ENCODE measurements around the gene CALY.

CALY gene

DNA sequence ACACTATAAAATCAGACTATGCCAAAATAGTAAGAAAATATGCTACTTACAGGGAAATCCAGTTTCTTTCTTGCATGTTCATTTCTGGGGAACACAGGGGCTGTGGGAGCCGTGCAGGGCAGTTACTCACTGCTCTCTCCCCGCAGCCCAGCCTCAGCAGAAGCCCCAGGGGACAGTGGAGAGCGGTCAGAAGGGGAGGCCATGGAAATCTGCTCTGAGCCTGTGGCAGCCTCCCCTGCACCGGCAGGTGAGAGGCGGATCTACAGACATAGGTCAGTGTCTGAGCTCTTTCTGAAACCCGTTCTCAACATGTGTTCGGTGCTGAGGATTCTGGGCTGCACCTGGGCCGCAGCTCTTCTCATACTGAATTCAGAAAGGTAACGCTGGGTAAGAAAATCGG is 25.1 kb downstream of the CALY start:
- no peak for DNase-seq (ENCODE audit: low spot score)

DNA sequence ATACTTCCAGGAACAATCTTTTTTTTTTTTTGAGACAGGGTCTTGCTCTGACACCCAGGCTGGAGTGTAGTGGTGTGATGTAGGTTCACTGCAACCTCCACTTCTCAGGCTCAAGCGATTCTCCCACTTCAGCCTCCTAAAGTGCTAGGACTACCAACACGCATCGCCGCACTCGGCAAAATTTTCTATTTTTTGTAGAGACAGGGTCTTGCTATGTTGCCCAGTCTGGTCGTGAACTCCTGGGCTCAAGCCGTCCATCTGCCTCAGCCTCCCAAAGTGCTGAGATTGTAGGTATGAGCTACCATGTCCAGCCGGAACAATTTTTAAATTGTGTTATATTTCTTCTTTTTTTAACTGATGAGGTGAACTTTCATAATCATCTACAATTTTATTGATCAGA is 25.9 kb downstream of the CALY start:
- no peak for DNase-seq (ENCODE audit: low spot score)

DNA sequence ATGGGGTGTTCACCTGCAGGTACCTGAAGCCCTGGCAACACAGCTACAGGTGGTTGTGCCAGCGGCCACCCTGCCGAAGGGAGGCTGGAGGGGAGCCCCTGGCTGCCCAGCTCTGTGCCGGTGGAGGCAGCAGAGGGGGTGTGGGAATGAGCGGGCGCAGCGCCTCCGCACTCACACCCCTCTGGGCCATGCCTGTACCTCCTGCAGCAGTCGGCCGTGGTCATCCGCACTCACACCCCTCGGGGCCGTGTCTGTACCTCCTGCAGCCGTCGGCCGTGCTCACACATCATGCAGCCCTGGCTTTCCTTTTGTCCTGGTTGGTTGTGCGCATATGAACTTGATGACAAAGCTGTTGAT is 26.3 kb downstream of the CALY start:
- DNase-seq (ENCODE audit: low spot score) = no peak

DNA sequence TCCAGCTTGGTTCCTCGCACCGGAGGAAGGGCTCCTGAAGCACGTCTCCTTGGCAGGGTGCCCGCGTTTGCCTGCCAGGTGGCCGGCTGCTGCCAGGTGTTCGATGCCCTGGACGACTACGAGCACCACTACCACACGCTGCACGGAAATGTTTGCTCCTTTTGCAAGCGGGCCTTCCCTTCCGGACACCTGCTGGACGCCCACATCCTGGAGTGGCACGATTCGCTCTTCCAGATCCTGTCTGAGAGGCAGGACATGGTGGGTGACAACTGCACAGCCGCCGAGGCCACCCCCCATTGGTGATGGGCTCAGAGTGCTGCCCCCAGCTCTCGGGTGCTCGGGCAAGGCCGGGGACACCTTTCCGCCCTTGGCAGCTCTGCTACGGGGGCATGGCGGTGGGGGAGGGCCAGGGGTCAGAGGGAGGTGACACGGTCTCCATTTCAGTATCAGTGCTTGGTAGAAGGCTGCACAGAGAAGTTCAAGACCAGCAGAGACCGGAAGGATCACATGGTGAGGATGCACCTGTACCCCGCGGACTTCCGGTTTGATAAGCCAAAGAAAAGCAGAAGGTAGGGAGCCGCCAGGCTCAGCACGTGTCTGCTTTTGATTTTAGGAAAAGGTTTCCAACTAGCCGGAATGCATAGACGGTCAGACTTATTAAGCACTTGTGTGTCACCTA is 26.8 kb downstream of the CALY start:
- DNase-seq (ENCODE audit: low spot score) = no peak

DNA sequence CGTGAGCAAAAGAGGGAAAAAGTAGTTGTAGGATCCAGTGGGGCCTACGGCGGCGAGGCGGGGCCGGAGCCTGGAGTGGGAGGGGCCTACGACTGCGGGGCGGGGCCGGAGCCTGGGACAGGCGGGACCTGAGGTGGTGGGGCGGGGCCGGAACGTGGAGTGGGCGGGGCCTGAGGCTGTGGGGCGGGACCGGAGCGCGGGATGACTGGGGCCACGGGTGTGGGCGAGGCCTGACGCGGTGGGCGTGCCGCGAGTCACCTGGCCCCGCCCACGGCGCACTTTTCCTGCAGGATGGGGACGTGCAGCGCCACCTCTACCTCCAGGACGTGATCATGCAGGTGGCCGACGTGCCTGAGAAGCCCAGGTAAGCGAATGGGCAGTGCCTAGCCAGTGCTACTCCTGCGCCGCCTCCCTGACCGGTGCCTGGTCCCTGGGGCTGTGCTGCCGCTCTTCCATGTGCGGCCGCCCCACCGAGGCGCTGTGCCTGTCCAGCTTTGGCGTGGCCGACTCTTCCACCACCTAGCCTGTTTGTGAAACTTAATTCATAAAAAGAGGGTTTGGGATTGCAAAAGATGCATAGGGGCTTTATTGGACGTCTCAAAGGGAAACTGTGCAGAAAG is 27.5 kb downstream of the CALY start:
- peak; percentile 86 for DNase-seq (ENCODE audit: low spot score)

DNA sequence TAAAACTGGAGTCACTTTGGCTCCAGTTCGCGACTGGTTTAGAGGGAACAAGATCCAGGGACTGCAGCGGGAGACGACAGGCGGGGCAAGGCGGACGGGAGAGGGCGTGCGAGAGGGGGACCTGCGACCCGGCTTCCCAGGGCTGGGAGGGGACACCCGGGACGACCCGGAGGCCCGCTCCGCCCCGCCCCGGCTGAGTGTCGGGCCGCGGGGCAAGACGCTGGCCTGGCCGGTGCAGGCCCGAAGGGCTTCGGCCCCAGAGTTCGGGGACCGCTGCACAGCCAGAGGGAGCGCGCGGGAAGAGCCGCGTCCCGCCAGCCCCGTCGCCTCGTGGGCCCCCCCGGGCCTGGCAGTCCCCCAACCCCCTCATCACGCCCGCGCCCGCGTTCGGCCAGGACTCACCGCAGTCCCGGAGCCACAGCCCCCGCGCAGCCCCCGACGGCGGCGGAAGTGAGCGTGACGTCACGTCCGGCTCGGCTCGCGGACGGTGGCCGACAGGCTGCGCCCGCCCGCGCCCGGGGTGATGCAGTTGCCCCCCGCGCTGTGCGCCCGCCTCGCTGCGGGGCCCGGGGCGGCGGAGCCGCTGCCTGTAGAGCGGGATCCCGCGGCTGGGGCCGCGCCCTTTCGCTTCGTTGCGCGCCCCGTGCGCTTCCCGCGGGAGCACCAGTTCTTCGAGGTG is 28.1 kb downstream of the CALY start, which contains the start of the genes TUBGCP2 and ZNF511:
TSS of gene TUBGCP2 (minus strand) at position 452 of the 679 bp plus-strand sequence. CDS start 5,931 bp downstream, outside the sequence.
TSS of gene ZNF511 (plus strand) at position 494 of the 679 bp plus-strand sequence. CDS start at position 524, 30 bp downstream.
- peak; percentile 69 for DNase-seq (ENCODE audit: low spot score)

DNA sequence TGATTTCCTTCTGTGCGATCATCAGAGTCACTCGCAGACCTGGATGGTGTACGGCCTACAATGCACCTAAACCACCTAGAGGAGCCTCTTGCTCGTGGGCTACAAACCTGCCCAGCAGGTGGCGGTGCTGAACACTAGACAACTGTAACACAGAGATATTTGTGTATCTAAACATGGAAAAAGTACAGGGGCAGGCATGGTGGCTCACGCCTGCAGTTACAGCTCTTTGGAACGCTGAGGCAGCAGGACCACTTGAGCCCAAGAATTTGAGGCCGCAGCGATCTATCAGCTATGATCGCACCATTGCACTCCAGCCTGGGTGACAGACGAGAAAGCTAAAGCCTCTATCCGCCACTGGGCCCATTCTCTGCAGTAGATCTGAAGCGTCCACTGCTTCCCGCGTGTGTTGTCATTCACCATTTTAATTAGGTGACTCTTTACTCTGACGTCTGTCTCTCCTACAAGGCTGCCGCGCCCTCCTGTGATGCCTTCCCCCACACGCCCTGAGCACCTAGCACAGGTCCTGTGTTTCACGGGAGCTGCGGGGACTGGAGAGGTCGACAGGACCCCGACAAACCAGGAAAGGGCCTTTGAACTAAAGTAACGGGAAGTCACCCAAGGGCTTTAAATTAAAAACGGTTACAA is 28.8 kb downstream of the CALY start:
- peak; percentile 78 for DNase-seq (ENCODE audit: low spot score)

DNA sequence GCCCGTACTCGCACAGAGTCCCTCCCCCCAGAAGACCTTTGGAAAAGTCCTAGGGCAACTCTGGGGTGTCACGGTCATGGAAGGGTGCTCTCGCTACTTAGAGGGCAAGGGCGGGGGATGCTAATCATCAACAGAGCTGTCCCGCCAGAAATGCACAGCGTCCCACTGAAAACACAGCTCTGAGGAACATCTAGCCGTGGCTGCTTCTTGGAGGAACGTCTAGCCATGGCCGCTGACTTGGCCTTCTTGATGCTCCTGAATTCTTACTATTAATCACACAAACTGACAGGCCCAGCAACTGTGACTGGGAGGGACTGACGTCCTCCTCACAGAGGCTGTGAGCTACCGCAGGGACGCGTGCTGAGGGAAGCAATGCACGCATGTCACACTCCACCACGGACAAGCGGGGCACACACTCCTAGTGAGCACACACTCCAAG is 29.7 kb downstream of the CALY start:
- no peak for DNase-seq (ENCODE audit: low spot score)

DNA sequence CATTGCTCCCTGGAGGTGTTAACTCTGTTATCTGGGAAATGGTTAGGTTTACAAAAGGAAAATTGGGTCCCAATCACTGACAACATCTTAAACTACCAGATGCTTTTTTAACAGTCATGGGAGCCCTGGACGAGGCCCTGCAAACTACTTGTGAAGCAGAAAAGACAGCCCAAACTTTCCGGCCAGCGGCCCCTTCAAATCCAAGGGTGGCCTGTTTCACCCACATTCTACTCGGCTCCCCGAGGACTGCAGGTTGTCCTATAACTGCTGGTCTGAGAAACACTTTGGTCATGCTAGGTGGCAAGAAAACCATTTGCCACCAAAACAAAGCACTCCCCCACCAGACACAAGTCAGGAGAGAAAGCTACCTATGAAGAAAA is 30.6 kb downstream of the CALY start:
- no peak for DNase-seq (ENCODE audit: low spot score)

DNA sequence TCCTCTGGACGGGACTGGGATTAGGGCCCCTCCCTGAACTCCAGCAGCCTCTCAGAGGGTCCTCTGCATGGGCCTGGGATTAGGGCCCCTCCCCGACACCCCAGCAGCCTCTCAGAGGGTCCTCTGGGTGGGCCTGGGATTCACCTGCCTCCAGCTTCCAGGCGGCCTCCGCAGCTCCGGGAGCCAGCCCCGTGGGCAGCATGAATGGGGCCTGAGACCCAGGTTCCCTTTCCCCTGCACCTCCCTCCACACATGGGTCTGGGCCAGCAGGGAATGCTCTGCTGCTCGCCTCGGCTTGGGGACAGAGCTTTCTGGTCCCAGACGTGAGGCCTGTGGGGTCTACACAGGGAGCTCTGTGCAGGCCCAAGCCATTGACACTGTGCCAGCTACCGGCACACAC is 33.5 kb downstream of the CALY start:
- DNase-seq (ENCODE audit: low spot score) = no peak

DNA sequence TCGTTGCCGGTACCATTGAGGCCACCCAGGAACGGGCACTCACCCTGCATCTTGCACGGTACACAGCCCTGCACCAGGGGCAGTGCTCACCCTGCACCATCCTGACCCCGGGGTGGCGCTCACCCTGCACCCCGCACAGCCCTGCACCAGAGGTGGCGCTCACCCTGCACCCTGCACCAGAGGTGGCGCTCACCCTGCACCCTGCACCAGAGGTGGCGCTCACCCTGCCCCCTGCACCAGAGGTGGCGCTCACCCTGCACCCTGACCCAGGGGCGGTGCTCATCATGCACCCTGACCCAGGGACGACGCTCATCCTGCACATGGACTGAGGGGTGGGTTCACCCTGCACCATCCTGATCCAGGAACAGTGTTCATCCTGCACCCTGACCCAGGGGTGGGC is 34.5 kb downstream of the CALY start:
- no peak for DNase-seq (ENCODE audit: low spot score)

DNA sequence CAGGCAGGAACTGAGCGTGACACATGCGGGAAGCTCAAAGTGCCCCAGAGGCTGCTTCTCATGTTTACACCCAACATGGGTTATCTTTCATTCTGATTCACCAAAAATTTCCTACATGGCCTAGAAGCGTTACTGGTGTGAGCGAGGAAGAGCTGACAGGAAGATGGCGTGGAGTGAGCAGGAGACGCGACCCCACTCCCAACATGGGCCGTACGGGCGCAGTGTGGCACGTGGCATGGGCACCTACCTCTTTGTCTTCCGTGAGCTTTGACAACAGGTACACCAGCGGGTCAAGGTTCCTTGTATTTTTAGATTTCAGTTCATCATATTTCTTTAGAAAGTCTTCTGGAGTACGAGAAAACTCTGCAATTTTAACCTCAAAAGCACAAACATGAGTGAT is 37.0 kb downstream of the CALY start:
- DNase-seq (ENCODE audit: low spot score) = no peak

DNA sequence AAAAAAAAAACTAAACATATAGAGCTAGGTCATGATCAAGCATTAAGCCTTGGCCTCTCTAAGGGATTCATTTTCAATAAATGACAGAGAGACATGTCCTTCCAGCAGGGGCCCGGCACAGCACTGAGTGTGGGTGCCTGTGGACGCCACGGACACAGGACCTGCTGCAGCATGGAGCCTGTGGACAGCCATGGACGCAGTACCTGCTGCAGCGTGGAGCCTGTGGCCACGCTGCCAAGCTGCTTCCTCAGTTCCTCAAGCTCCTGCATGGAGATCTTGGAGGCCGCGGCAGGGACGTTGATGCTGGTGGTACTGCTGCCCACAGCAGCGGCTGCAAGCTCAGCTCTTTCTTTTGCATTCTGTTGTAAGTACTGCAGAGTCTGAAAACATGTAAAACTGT is 37.5 kb downstream of the CALY start:
- no peak for DNase-seq (ENCODE audit: low spot score)

DNA sequence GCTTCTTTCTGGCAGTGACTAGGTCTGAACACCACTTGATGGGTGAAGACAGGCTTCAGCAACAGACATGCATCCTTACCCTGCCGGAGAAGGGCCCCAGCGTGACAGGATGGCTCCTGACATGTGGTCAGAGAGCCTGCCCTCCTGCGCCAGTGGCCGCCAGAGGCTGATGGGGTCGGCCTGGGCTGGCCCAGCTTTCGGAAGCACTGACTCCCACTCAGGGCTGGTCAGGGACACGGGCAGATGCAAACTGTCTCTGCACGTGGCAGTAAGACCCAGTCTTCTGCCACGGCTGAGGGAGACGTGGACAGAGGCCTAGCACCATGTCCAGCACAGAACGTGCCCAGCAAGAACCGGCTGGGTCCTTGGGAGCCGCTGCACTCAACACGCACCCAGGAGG is 38.2 kb downstream of the CALY start:
- DNase-seq (ENCODE audit: low spot score) = no peak

DNA sequence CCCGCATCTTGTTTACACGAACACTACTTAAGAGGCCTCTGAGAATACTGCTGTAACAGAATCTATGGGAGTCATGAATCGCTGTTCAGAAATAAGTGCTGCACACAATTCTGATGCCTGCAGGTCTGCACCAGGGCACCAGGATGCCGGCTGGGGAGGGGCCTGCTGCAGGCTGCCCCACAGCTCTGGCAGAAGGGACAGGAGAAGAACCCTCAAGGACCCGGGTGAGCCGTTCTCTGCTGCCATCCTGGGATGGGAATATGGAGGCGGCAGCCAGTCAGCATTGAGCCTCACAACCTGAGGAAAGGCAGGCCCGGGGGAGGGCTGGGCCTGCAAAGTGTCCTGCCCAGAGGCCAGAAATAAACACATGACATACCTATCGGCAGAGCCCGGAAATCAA is 39.2 kb downstream of the CALY start:
- DNase-seq (ENCODE audit: low spot score) = no peak

DNA sequence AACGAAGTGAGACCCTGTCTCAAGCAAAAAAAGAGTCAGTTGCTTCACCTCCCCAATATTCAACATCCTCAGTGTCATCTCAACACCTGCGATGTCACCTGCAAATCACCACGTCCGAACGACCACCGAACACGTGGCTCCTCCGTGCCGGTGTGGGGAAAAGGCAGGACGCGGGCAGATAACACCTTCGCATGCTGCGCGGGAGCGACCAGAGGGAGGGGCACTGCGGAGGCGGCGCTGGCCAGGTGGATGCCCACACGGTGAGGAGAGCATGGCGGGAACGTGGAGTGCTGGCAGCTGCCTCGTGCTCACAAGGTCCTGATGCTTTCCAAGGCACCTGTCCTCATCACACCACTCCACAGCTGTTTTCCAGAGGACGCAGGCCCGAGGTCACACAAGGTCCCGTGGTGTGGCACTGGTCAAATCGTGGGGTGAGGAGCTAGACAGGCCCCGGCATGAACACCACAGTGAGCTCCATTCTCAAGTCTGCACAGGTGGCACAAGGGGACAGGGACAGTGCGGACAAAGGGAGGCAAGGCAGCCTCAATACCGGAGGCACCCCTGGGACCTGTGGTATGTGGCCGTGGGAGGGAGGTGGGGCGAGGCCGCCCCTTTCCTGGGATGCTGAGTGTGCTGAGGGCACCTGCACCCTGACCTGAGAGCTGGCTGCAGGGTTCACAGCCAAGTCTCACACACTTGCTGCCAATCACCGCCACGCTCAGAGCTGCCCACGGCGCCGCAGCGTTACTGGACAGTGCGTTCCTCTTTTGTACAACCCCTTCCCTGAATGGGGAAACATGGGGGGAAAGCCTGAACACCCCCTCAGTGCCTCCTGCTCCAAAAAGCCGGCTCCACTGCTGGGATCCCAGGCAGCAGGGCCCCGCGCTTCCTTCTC is 41.0 kb downstream of the CALY start:
- no peak for DNase-seq (ENCODE audit: low spot score)

DNA sequence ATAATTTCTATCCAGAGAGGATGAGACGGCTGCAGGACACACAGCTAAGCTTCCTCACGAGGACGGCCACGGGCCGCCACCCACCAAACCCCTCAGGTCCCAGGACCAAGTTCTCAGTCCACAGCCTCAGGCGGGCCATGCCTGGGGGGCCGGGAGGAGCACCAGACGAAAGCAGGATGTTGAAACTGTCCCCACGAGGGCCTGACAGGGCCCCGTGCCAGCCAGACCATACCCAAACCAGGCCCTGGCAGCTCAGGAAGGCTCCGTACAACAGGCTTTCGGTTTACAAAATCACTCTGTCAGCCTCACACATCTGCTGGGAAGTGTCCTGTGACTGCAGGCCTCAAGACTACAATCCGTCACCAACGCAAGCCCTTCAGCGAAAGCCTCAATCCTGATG is 42.5 kb downstream of the CALY start:
- DNase-seq (ENCODE audit: low spot score) = no peak

DNA sequence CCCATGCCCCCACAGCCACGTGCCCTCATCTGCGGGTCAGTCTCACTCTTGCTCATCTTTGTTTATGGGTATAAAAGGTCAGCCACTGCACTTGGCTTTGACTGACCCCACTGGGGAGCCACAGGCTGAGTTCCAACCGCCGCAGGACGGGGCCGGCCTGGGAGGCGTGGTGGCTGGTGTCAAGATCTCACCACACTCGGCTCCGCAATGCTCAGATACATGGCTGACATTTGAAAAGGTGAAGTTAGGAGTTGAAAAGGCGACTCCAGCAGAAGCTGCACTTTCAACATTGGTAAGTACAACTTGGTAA is 42.9 kb downstream of the CALY start:
- DNase-seq (ENCODE audit: low spot score) = no peak

DNA sequence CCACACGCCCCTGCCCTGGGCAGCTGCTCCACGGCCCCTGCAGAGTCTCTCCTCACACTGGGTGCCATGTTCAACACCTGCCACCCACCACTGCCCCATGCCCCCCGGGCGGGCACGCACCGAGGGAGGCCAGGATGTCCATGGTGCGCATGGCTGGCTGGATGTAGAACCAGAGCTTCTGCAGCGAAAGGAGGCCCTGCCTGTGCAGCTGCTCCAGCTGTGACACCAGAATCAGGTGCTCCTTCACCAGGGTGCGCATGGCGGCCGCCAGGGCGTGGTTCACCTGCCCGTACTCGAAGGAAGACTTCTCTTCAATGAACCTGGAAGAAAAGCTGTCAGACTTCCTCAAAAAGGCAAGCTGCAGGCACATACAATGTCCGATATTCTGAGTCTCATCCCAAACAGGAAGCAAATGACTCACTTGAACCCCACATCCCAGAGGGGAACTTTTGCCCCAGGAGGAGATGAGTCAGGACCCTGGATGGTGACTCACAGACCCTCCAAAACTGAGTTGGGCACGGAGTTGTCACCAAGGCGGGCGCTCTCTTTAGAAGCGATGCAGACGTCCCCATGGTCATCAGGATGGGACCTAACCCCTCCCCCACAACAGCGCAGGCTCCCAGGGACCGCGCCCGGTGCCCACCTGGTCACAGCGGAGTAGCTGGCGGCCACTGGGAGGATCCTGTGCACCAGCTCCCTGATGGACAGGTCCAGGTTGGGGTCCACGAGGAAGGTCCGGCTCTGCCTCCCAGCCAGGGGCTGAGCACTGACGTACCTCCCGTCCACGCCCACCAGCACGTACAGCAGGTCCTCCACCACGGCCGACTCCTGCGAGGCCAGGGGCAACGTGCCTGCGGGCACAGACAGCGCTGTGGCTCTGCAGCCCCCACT is 43.5 kb downstream of the CALY start:
- DNase-seq (ENCODE audit: low spot score) = no peak

DNA sequence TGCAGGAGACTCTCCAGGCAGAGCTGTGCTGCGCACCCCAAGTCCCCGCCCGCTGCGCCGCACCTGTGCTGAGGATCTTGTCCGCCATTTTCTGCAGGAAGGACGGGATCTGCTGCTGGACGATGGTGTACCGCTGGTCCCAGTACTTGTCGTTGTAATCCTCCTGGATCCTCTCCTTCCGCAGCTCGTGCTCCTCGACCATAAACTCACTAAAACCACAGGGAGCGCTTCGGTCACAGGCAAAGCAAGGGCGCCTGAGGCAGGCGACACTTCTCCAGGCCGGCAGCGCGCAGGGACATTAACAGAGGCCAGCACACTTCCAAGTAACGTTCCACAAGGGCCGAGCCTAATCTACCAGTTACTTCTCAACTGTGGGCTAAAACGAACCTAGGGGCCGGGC is 46.9 kb downstream of the CALY start:
- DNase-seq (ENCODE audit: low spot score) = no peak
